ENCODE data around the gene LRRC75A. TPM values are rescaled to one million over a fixed set of nuclear protein-coding genes. Genes with fewer than 3 reads are reported as not detected.

The LRRC75A gene
- total RNA-seq, 1 experiment from 2014 or later: 22.9 TPM

- Mint-ChIP-seq H3K4me1 (peaks cover 9% of the 10 kb centered on the region; the same call in 1 of the 2 replicates), H3K27me3 (ENCODE audit: low read depth) (no peaks in the 10 kb centered on the region), H3K4me3 (peak overlapping the region; percentile 98; the same call in 1 of the 2 replicates), H3K36me3 (no peaks in the 10 kb centered on the region), H3K27ac (no peak overlapping the region), H3K9me3 (no peaks in the 10 kb centered on the region; the same call in 1 of the 2 replicates)
- POLR2A ChIA-PET: no interaction called here
- TF ChIP-seq GTF2I (CRISPR knock-in tag; conservative IDR thresholded peaks at IDR 0.05): no peak
- TF ChIP-seq, protein P1, sequence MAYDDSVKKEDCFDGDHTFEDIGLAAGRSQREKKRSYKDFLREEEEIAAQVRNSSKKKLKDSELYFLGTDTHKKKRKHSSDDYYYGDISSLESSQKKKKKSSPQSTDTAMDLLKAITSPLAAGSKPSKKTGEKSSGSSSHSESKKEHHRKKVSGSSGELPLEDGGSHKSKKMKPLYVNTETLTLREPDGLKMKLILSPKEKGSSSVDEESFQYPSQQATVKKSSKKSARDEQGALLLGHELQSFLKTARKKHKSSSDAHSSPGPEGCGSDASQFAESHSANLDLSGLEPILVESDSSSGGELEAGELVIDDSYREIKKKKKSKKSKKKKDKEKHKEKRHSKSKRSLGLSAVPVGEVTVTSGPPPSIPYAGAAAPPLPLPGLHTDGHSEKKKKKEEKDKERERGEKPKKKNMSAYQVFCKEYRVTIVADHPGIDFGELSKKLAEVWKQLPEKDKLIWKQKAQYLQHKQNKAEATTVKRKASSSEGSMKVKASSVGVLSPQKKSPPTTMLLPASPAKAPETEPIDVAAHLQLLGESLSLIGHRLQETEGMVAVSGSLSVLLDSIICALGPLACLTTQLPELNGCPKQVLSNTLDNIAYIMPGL (CRISPR knock-in tag; IDR thresholded peaks at IDR 0.05): no peak
- no peak for ATAC-seq
- CTCF ChIA-PET: interaction anchor here (0.6 to 2.7 kb wide), 8 partner anchors 12 to 455 kb away, joined by 3 to 32 read pairs (median 12); no protein-coding TSS in a partner anchor
- DNase-seq (ENCODE audit: low spot score): no peak
These were observed 45.1 kb upstream of the LRRC75A start for GRCh38 chr17:16537130-16537458.

DNA sequence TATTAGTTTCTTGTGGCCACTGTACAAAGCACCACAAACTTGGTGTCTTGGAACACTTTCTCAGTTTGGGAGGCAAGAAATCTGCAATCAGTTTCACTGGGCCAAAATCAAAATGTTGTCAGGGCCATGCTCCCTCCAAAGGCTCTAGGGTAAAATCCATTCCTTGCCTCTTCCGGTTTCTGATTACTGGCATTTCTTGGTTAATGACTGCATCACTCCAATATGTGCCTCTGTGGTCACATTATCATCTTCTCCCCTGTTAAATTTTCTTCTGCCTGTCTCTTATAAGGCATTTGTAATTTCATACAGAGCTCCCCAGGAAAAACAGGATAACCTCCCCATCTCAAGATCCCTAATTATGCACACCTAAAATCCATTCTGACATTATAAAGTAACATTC is 42.2 kb upstream of the LRRC75A start:
- H3K27me3 Mint-ChIP-seq (ENCODE audit: low read depth): peaks cover 11% of the 10 kb centered on the region
- TF ChIP-seq, protein P2, sequence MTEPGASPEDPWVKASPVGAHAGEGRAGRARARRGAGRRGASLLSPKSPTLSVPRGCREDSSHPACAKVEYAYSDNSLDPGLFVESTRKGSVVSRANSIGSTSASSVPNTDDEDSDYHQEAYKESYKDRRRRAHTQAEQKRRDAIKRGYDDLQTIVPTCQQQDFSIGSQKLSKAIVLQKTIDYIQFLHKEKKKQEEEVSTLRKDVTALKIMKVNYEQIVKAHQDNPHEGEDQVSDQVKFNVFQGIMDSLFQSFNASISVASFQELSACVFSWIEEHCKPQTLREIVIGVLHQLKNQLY (CRISPR knock-in tag; IDR thresholded peaks at IDR 0.05): no peak
- TF ChIP-seq, protein P3, sequence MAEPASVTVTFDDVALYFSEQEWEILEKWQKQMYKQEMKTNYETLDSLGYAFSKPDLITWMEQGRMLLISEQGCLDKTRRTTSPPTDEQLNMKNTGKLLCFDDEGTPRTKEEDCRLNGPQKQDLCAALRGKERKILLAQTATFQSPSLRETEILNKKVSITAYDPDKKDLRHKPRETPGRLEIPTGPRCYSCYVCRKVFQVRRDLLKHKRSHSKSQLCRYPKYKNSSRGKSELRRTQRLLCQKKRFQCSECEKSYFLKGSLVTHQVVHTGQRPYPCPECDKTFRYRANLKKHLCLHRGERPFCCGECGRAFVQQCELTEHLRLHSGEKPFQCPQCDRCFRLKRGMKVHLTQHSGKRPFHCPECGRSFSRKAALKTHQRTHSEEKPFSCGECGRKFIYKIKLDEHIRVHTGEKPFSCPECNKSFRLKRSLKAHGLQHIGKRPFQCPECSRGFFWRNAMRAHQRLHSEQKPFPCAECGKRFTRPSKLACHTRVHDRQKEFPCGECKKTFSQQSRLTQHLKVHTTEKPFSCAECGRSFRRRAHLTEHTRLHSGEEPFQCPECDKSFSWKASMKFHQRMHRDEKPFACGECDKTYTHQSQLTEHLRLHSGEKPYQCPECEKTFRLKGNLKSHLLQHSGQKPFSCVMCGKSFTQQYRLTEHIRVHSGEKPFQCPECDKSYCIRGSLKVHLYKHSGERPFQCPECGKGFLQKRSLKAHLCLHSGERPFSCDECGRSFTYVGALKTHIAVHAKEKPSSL (CRISPR knock-in tag; conservative IDR thresholded peaks at IDR 0.05): no peak
- CTCF ChIA-PET: interaction anchor here (0.6 kb wide), 1 partner anchor 9 kb away, joined by 3 read pairs; no protein-coding TSS in a partner anchor
- DNase-seq (ENCODE audit: low spot score): no peak
- H3K9me3 Mint-ChIP-seq: no peaks in the 10 kb centered on the region
- peaks cover 9% of the 10 kb centered on the region; the same call in 1 of the 2 replicates for H3K4me1 Mint-ChIP-seq
- H3K36me3 Mint-ChIP-seq: no peaks in the 10 kb centered on the region
- no peak overlapping the region for H3K4me3 Mint-ChIP-seq
- POLR2A ChIA-PET: no interaction called here
- no peak overlapping the region for H3K27ac Mint-ChIP-seq
- no peak for ATAC-seq

DNA sequence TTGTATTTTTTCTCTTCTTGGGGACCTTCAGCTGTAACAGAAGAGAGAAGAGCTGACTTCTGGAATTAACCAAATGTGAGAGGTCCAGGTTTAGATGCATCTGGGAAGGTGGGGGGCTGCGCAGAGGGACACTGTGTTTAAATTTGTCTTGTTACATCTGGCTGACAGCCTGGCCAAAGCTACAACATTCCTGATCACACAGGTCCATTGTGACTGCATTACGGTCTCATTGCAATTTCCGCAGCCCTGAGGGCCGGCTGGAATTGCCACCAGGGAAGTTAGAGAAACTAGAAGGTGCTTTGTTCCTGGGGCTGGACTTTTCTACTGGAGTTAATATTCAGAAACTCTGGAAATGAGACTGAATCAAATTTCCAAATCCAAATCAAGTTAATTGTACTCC is 37.9 kb upstream of the LRRC75A start:
- H3K9me3 Mint-ChIP-seq: no peaks in the 10 kb centered on the region; the same call in 1 of the 2 replicates
- H3K27me3 Mint-ChIP-seq (ENCODE audit: low read depth): peaks cover 30% of the 10 kb centered on the region
- CTCF ChIA-PET: interaction anchor here (1.2 to 1.8 kb wide), 3 partner anchors 9 to 102 kb away, joined by 4 to 6 read pairs (median 4); no protein-coding TSS in a partner anchor
- no peak overlapping the region for H3K4me3 Mint-ChIP-seq
- H3K36me3 Mint-ChIP-seq: no peaks in the 10 kb centered on the region
- ATAC-seq (no peak), DNase-seq (ENCODE audit: low spot score) (no peak)
- peaks cover 1% of the 10 kb centered on the region; the same call in 1 of the 2 replicates for H3K4me1 Mint-ChIP-seq
- no peak overlapping the region for H3K27ac Mint-ChIP-seq
- POLR2A ChIA-PET: no interaction called here
- TF ChIP-seq PRRX2 (CRISPR knock-in tag; IDR thresholded peaks at IDR 0.05): no peak
- TF ChIP-seq, protein P4, sequence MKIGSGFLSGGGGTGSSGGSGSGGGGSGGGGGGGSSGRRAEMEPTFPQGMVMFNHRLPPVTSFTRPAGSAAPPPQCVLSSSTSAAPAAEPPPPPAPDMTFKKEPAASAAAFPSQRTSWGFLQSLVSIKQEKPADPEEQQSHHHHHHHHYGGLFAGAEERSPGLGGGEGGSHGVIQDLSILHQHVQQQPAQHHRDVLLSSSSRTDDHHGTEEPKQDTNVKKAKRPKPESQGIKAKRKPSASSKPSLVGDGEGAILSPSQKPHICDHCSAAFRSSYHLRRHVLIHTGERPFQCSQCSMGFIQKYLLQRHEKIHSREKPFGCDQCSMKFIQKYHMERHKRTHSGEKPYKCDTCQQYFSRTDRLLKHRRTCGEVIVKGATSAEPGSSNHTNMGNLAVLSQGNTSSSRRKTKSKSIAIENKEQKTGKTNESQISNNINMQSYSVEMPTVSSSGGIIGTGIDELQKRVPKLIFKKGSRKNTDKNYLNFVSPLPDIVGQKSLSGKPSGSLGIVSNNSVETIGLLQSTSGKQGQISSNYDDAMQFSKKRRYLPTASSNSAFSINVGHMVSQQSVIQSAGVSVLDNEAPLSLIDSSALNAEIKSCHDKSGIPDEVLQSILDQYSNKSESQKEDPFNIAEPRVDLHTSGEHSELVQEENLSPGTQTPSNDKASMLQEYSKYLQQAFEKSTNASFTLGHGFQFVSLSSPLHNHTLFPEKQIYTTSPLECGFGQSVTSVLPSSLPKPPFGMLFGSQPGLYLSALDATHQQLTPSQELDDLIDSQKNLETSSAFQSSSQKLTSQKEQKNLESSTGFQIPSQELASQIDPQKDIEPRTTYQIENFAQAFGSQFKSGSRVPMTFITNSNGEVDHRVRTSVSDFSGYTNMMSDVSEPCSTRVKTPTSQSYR (CRISPR knock-in tag; IDR thresholded peaks at IDR 0.05): no peak
- TF ChIP-seq, protein P5, sequence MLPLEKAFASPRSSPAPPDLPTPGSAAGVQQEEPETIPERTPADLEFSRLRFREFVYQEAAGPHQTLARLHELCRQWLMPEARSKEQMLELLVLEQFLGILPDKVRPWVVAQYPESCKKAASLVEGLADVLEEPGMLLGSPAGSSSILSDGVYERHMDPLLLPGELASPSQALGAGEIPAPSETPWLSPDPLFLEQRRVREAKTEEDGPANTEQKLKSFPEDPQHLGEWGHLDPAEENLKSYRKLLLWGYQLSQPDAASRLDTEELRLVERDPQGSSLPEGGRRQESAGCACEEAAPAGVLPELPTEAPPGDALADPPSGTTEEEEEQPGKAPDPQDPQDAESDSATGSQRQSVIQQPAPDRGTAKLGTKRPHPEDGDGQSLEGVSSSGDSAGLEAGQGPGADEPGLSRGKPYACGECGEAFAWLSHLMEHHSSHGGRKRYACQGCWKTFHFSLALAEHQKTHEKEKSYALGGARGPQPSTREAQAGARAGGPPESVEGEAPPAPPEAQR (CRISPR knock-in tag; IDR thresholded peaks at IDR 0.05): no peak
- no peak for TF ChIP-seq ZNF232 (CRISPR knock-in tag; IDR thresholded peaks at IDR 0.05)
- TF ChIP-seq, protein P1 (CRISPR knock-in tag; IDR thresholded peaks at IDR 0.05): no peak
- no peak for TF ChIP-seq EMX1 (CRISPR knock-in tag; IDR thresholded peaks at IDR 0.05)
- TF ChIP-seq ATF6 (CRISPR knock-in tag; IDR thresholded peaks at IDR 0.05): no peak
- TF ChIP-seq ZNF396 (CRISPR knock-in tag; IDR thresholded peaks at IDR 0.05; ENCODE audit: borderline replicate concordance): no peak
- no peak for TF ChIP-seq USF2 (CRISPR knock-in tag; IDR thresholded peaks at IDR 0.05)
- no peak for TF ChIP-seq OVOL2 (CRISPR knock-in tag; IDR thresholded peaks at IDR 0.05; ENCODE audit: borderline replicate concordance)
- no peak for TF ChIP-seq KAT7 (CRISPR knock-in tag; IDR thresholded peaks at IDR 0.05; ENCODE audit: borderline replicate concordance)
- no peak for TF ChIP-seq FOXP1 (CRISPR knock-in tag; IDR thresholded peaks at IDR 0.05; ENCODE audit: borderline replicate concordance)
- TF ChIP-seq FOXJ3 (CRISPR knock-in tag; IDR thresholded peaks at IDR 0.05; ENCODE audit: borderline replicate concordance): no peak
